Measurements from ENCODE around the gene HAUS8. TPM values are rescaled to one million over a fixed set of nuclear protein-coding genes. Genes with fewer than 3 reads are reported as not detected.

HAUS8 gene
- total RNA-seq, 1 donor from 2014 or later: 9.9 TPM

DNA sequence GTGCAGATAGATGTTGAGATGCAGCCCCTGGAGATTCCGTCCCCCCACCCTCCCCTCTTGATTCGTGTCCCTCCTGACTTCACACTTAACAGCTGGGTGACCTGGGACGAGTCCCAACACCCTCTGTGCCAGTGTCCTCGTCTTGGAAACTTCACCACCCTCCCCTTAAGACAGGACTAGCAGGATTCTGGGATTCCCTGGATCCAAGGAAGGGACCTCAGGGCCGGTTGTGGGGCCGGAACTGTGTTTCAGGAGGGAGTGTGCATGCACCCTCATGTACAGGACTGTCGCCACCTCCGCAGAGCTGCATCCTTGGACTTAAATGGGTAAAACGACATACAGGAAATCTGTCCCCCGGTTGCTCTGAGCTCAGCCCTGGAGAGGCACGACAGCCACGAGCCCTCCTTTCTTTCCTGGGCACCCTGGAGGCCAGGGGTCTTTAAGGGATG is 1.3 kb upstream of the HAUS8 start:
- no peak for DNase-seq (ENCODE audit: low read depth)
- H3K4me3 ChIP-seq (ENCODE audit: low read depth, low read length): peak overlapping the region; percentile 97
- H3K36me3 ChIP-seq (ENCODE audit: control insufficient read depth, insufficient read depth, low read length): no peaks in the 10 kb centered on the region
- TF ChIP-seq, protein P1, sequence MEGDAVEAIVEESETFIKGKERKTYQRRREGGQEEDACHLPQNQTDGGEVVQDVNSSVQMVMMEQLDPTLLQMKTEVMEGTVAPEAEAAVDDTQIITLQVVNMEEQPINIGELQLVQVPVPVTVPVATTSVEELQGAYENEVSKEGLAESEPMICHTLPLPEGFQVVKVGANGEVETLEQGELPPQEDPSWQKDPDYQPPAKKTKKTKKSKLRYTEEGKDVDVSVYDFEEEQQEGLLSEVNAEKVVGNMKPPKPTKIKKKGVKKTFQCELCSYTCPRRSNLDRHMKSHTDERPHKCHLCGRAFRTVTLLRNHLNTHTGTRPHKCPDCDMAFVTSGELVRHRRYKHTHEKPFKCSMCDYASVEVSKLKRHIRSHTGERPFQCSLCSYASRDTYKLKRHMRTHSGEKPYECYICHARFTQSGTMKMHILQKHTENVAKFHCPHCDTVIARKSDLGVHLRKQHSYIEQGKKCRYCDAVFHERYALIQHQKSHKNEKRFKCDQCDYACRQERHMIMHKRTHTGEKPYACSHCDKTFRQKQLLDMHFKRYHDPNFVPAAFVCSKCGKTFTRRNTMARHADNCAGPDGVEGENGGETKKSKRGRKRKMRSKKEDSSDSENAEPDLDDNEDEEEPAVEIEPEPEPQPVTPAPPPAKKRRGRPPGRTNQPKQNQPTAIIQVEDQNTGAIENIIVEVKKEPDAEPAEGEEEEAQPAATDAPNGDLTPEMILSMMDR (IDR thresholded peaks at IDR 0.05; ENCODE audit: insufficient read depth, low read length, poor library complexity, severe bottlenecking): no peak
- no peaks in the 10 kb centered on the region for H3K27me3 ChIP-seq (ENCODE audit: control insufficient read depth, insufficient read depth, low read length)

DNA sequence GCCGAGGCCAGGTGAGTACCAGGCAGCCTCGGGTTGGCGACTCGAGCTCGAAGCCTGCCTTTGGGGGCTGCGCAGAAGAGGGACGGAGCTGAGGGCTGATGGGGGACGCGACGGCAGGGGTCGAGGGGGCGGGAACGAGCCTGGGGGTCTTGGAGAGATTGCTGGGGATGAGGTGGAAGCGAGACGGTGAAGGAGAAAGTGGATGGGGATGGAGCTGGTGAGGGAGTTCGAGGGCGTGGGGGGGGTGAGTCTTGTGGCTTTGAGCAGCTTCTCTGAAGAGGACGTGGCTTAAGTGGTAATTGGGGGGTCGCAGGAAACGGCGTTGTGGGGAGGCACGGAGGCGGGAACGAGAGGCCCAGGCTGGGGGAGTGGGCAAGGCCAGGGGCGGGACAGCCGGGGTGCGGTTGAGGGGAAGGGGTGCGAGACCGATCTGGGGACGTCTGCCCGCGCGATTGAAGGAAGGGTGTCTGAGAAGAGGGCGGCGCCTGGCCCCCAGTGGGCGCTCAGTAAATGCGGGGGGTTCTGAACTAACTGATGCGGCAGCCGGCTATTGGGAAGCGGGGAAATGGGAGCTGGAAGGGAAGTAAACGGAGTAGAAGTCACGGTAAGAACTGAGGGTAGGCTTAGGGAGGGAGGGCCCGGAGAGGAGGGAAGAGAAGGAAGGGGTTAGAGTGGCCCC is 751 bp upstream of the HAUS8 start:
- TF ChIP-seq, protein P1 (IDR thresholded peaks at IDR 0.05; ENCODE audit: insufficient read depth, low read length, poor library complexity, severe bottlenecking): no peak
- DNase-seq (ENCODE audit: low read depth): no peak
- no peaks in the 10 kb centered on the region for H3K36me3 ChIP-seq (ENCODE audit: control insufficient read depth, insufficient read depth, low read length)

DNA sequence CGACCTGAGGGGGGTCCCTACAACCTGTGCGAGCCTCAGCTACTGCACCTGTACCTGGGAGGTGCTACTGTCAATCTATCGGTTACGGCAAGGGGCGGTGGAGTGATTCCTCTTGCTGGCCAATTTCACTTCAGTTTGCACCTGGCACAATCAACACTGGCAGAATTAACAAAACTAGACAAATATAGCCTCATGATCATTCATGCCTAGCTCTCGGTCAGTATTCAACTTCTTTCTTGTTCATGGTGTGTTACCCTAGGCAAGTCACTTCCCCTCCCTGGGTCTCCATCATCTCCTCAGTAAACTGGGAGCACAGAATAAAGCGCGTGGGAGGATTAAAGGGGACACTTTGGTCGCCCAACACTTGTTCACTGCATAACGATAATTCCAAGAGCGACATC is 618 bp downstream of the HAUS8 start:
- Histone ChIP-seq H3K4me3 (ENCODE audit: low read depth, low read length) (peak overlapping the region; percentile 77), H3K27me3 (ENCODE audit: control insufficient read depth, insufficient read depth, low read length) (no peaks in the 10 kb centered on the region), H3K36me3 (ENCODE audit: control insufficient read depth, insufficient read depth, low read length) (no peaks in the 10 kb centered on the region)
- TF ChIP-seq, protein P1 (IDR thresholded peaks at IDR 0.05; ENCODE audit: insufficient read depth, low read length, poor library complexity, severe bottlenecking): no peak
- DNase-seq (ENCODE audit: low read depth): no peak

More for the DNA sequence above, 751 bp upstream of the HAUS8 start:
- Histone ChIP-seq H3K27me3 (ENCODE audit: control insufficient read depth, insufficient read depth, low read length) (no peaks in the 10 kb centered on the region), H3K4me3 (ENCODE audit: low read depth, low read length) (peak overlapping the region; percentile 97)

DNA sequence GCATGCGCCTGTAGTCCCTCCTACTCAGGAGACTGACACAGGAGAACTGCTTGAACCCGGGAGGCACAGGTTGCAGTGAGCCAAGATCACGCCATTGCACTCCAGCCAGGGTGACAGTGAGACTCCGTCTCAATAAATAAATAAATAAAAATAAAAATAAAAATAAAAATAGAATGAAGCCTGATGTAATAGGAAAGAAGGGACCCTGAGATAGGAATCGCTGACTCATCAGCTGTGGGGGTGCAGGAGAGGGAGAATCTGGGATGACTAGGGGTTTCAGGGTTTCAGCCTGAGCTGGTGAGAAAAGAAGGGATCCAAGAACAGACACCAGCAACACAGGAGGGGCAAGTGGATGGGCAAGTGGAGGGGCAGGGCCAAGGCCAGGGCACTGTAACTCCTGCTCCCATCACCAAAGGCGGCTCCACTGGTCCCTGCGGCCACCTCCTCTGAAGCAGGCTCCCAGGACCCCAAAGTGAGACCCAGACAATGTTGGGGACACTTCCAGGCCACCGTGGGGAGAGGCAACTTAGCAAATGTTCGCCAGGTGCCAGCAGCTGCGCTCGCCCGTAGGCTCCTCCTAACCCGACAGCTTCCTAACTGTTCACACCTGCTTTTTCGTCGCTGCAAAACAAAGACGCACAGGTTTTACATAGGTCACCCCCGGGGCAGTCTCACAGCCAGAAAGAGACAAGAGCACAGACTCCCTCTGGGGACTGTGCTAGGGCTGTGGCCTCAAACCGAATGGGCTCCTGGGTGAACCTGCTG is 1.2 kb downstream of the HAUS8 start:
- Histone ChIP-seq H3K27me3 (ENCODE audit: control insufficient read depth, insufficient read depth, low read length) (no peaks in the 10 kb centered on the region), H3K4me3 (ENCODE audit: low read depth, low read length) (peak overlapping the region; percentile 77), H3K36me3 (ENCODE audit: control insufficient read depth, insufficient read depth, low read length) (no peaks in the 10 kb centered on the region)
- DNase-seq (ENCODE audit: low read depth): no peak
- TF ChIP-seq, protein P1 (IDR thresholded peaks at IDR 0.05; ENCODE audit: insufficient read depth, low read length, poor library complexity, severe bottlenecking): no peak

DNA sequence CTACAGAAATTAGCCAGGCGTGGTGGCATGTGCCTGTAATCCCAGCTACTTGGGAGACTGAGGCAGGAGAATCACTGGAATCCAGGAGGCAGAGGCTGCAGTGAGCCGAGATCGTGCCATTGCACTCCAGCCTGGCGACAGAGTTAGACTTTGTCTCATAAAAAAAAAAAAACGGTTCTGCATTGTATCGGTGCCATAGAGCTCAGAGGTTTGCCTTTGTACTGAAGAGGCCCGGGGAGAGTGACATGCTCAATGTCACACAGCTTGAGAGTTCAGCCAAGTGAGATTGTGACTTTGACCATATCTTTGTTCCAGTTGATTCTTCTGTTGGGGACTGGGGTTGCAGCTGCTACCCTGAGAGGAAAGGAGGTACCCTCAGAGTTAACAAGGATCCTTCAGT is 4.3 kb downstream of the HAUS8 start:
- Histone ChIP-seq H3K4me3 (ENCODE audit: low read depth, low read length) (no peak overlapping the region), H3K36me3 (ENCODE audit: control insufficient read depth, insufficient read depth, low read length) (no peaks in the 10 kb centered on the region)
- TF ChIP-seq, protein P1 (IDR thresholded peaks at IDR 0.05; ENCODE audit: insufficient read depth, low read length, poor library complexity, severe bottlenecking): no peak

More for the DNA sequence above, 4.3 kb downstream of the HAUS8 start:
- H3K27me3 ChIP-seq (ENCODE audit: control insufficient read depth, insufficient read depth, low read length): no peaks in the 10 kb centered on the region
- DNase-seq (ENCODE audit: low read depth): no peak

Measured in kidney epithelial cell (primary cell).